DND-41 (cell line): ENCODE measurements around the gene KLHL3.

Source experiments
- ATAC-seq: fragments of 200-7000 bp; cut with Tn5 transposase; 3 replicates; pipeline ENCODE4 v1.9.1; 2021; ENCODE audit warnings: low read depth; ENCODE audit not compliant: insufficient read depth
- DNase-seq: peaks from one replicate; pipeline ENCODE4 v3.0.0-alpha.2; 2020
- H2AFZ ChIP-seq: 2 replicates; pipeline ENCODE4 v1.6.0; 2012; ENCODE audit warnings: low read depth, low read length
- H3K27ac ChIP-seq: 2 replicates; pipeline ENCODE4 v1.5.1; 2012; ENCODE audit warnings: low read length, inconsistent platforms
- H3K27me3 ChIP-seq: fragments of 200-600 bp; sonication (generic); 2 replicates; pipeline ENCODE4 v1.6.0; 2012; ENCODE audit warnings: low read length, mild to moderate bottlenecking, inconsistent platforms; ENCODE audit not compliant: insufficient read depth, poor library complexity
- H3K36me3 ChIP-seq: 2 replicates; pipeline ENCODE4 v1.5.1; 2012; ENCODE audit warnings: low read length, inconsistent platforms; ENCODE audit not compliant: insufficient read depth
- H3K4me1 ChIP-seq: 2 replicates; pipeline ENCODE4 v1.5.1; 2012; ENCODE audit warnings: mild to moderate bottlenecking, low read length; ENCODE audit not compliant: insufficient read depth
- H3K4me2 ChIP-seq: 2 replicates; pipeline ENCODE4 v1.6.0; 2012; ENCODE audit warnings: mild to moderate bottlenecking, moderate library complexity, low read length, inconsistent platforms; ENCODE audit not compliant: insufficient read depth
- H3K4me3 ChIP-seq, 2 experiments: fragments of 200-600 bp in 1 of 2; shearing (Covaris generic) in 1 of 2; 2 replicates each; pipeline ENCODE4 v1.5.1; 2012 to 2016; ENCODE audit warnings: inconsistent platforms in 2 of 2, low read length in 2 of 2, mild to moderate bottlenecking in 2 of 2, low read depth in 1 of 2, moderate library complexity in 1 of 2
- H3K79me2 ChIP-seq: 2 replicates; pipeline ENCODE4 v1.6.0; 2012; ENCODE audit warnings: low read length, inconsistent platforms; ENCODE audit not compliant: insufficient read depth
- H3K9ac ChIP-seq: 2 replicates; pipeline ENCODE4 v1.6.0; 2012; ENCODE audit warnings: low read depth, mild to moderate bottlenecking, inconsistent platforms, low read length, moderate library complexity
- H3K9me3 ChIP-seq: 2 replicates; pipeline ENCODE4 v1.5.1; 2012; ENCODE audit warnings: low read length, moderate library complexity, mild to moderate bottlenecking, inconsistent platforms; ENCODE audit not compliant: insufficient read depth, severe bottlenecking
- H4K20me1 ChIP-seq: 2 replicates; pipeline ENCODE4 v1.6.0; 2012; ENCODE audit warnings: low read length; ENCODE audit not compliant: insufficient read depth
- EZH2 ChIP-seq: IDR thresholded peaks from 3 replicates; pipeline ENCODE4 v1.6.1; 2012; ENCODE audit warnings: borderline replicate concordance, low read depth, mild to moderate bottlenecking, moderate library complexity, low read length, inconsistent platforms; ENCODE audit not compliant: severe bottlenecking
- TF ChIP-seq, protein P1 (sequence below): IDR thresholded peaks from 2 replicates; pipeline ENCODE4 v1.5.1; 2012; ENCODE audit warnings: borderline replicate concordance, low read length, moderate library complexity, mild to moderate bottlenecking; ENCODE audit not compliant: poor library complexity, severe bottlenecking; ENCODE audit errors: extremely low read depth

KLHL3 gene

DNA sequence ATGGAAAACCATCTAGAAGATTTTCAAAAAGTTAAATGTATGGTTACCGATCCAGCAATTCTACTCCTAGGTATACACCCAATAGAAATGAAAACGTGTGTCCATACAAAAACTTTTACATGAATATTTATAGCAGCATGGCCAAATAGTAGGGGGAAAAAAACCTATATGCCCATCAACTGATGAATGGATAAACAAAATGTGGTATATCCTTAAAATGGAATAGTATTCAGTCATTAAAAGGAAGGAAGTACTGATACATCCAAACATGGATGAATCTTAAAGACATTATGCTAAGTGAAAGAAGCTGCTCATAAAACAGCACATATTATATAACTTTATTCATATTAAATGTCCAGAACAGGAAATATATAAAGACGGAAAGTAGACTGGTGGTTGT is 143.6 kb downstream of the KLHL3 start:
- DNase-seq (no peak), ATAC-seq (no peak)
- H3K4me1 ChIP-seq: no peaks in the 10 kb centered on the region
- no peaks in the 10 kb centered on the region for H4K20me1 ChIP-seq
- no peaks in the 10 kb centered on the region for H3K36me3 ChIP-seq
- no peak overlapping the region for H3K9ac ChIP-seq
- no peaks in the 10 kb centered on the region for H3K79me2 ChIP-seq
- no peak overlapping the region for H3K4me3 ChIP-seq
- no peak overlapping the region for H2AFZ ChIP-seq
- TF ChIP-seq, protein P1, sequence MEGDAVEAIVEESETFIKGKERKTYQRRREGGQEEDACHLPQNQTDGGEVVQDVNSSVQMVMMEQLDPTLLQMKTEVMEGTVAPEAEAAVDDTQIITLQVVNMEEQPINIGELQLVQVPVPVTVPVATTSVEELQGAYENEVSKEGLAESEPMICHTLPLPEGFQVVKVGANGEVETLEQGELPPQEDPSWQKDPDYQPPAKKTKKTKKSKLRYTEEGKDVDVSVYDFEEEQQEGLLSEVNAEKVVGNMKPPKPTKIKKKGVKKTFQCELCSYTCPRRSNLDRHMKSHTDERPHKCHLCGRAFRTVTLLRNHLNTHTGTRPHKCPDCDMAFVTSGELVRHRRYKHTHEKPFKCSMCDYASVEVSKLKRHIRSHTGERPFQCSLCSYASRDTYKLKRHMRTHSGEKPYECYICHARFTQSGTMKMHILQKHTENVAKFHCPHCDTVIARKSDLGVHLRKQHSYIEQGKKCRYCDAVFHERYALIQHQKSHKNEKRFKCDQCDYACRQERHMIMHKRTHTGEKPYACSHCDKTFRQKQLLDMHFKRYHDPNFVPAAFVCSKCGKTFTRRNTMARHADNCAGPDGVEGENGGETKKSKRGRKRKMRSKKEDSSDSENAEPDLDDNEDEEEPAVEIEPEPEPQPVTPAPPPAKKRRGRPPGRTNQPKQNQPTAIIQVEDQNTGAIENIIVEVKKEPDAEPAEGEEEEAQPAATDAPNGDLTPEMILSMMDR: no peak
- TF ChIP-seq EZH2: no peak
- no peaks in the 10 kb centered on the region for H3K9me3 ChIP-seq
- H3K27me3 ChIP-seq: peaks cover 6% of the 10 kb centered on the region
- H3K27ac ChIP-seq: no peak overlapping the region
- H3K4me2 ChIP-seq: no peak overlapping the region

GRCh38 chr5:137589185-137589584 is 146.7 kb downstream of the KLHL3 start:
- H3K4me1 ChIP-seq: no peaks in the 10 kb centered on the region
- DNase-seq: peak; percentile 39
- H3K9ac ChIP-seq: no peak overlapping the region
- H3K4me3 ChIP-seq: no peak overlapping the region
- H3K27me3 ChIP-seq: peaks cover 6% of the 10 kb centered on the region
- H3K9me3 ChIP-seq: no peaks in the 10 kb centered on the region
- no peaks in the 10 kb centered on the region for H3K79me2 ChIP-seq
- no peak for TF ChIP-seq EZH2
- TF ChIP-seq, protein P1: no peak
- H3K27ac ChIP-seq: no peak overlapping the region
- no peaks in the 10 kb centered on the region for H4K20me1 ChIP-seq
- no peak overlapping the region for H2AFZ ChIP-seq
- peak; percentile 77 for ATAC-seq
- no peaks in the 10 kb centered on the region for H3K36me3 ChIP-seq
- no peak overlapping the region for H3K4me2 ChIP-seq

DNA sequence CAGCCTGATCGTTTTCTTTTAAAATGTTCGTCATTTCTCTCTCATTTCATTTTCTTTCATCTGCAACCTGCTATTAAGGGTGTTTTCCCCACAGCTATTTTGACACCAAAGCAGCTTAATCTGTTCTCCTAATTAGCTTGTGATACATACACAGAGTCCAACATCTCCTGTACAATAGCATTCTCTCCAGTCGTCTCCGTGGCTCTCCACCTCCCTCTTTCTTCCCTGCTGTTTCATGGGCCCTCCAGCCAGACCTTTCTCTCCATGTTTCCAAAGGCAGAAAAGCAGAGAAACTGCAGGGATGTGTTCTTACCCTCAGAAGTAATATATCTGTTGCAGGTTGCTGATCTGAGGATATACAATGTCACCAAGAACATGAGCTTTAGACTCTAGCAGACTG is 148.0 kb downstream of the KLHL3 start:
- H3K79me2 ChIP-seq: no peaks in the 10 kb centered on the region
- no peak overlapping the region for H3K4me3 ChIP-seq
- H4K20me1 ChIP-seq: no peaks in the 10 kb centered on the region
- no peak overlapping the region for H2AFZ ChIP-seq
- H3K27me3 ChIP-seq: peaks cover 8% of the 10 kb centered on the region
- no peak overlapping the region for H3K4me2 ChIP-seq
- no peak for TF ChIP-seq EZH2
- TF ChIP-seq, protein P1: no peak
- no peaks in the 10 kb centered on the region for H3K4me1 ChIP-seq
- no peak for DNase-seq
- H3K36me3 ChIP-seq: no peaks in the 10 kb centered on the region
- no peak for ATAC-seq
- no peak overlapping the region for H3K9ac ChIP-seq
- H3K27ac ChIP-seq: no peak overlapping the region
- no peaks in the 10 kb centered on the region for H3K9me3 ChIP-seq

DNA sequence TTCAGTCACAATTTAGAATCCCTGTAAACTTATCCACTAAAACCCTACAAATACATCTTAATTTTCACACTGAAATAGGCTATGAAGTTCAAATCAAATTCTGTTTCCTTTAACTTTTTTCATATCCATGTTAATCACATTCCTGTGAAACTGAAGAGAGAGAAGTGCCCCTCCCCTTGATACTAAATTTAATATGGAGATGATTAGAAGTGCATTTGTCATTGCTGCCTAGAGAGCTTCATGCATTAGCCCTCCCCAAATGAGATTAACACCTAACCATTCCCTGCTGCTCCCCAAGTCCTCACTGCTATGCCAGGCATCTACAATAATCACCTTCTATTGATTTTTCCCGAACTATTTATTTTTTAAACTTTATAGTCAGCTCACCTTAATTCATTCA is 151.6 kb downstream of the KLHL3 start:
- no peak overlapping the region for H3K4me3 ChIP-seq
- H2AFZ ChIP-seq: no peak overlapping the region
- no peak overlapping the region for H3K27ac ChIP-seq
- no peak for TF ChIP-seq EZH2
- TF ChIP-seq, protein P1: no peak
- ATAC-seq: no peak
- H3K36me3 ChIP-seq: no peaks in the 10 kb centered on the region
- H3K9ac ChIP-seq: no peak overlapping the region
- H3K27me3 ChIP-seq: peaks cover 11% of the 10 kb centered on the region
- H3K9me3 ChIP-seq: no peaks in the 10 kb centered on the region
- no peak overlapping the region for H3K4me2 ChIP-seq
- H3K79me2 ChIP-seq: no peaks in the 10 kb centered on the region
- no peaks in the 10 kb centered on the region for H3K4me1 ChIP-seq
- H4K20me1 ChIP-seq: no peaks in the 10 kb centered on the region
- DNase-seq: no peak
